Lower leg skin (tissue), 3 donors: Measurements from ENCODE around the gene WWOX.

ENCODE experiments used
- CTCF ChIP-seq, 3 donors: fragments of 450-650 bp; IDR thresholded peaks; one replicate each; pipeline ENCODE4 v1.5.1; 2016; ENCODE audit warnings: antibody characterized with exemption in 3 of 3, mild to moderate bottlenecking in 3 of 3, moderate library complexity in 2 of 3
- POLR2A ChIP-seq, 2 donors: fragments of 450-650 bp; IDR thresholded peaks; one replicate each; pipeline ENCODE4 v1.6.1; 2016 to 2017; ENCODE audit warnings: antibody characterized with exemption in 2 of 2, mild to moderate bottlenecking in 1 of 2, moderate library complexity in 1 of 2

DNA sequence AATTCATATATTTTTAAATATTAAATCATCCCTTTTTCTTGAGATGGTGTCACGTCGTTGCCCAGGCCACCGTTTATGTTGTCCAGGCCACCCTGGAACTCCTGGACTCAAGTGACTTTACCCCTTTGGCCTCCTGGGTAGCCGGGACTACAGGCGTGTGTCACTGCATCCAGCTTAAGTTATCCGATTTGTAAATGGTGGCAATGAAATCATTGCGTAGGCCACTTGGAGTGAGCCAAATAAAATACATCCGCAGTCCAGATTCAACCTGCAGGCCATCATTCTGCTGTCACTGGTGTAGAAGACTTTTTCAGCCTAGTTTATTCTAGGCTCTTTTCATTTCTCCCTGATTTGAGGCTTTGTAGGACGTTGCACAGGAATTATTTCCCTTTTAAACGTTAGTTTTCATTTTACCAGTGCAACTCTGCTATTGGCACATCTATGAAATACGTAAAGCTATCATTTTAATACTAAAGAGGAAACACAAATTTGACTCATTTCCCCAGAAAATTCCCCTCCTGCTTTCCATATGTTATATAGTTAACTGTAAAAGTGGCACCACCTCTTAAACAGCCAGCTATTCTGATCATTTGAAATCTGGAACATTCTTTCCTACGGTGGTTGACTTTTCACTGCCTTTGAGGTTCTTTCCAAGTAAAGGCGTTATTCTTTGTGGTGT lies 1051.3 kb downstream of the WWOX start:
- TF ChIP-seq POLR2A (IDR thresholded peaks at IDR 0.05) = no peak
- TF ChIP-seq CTCF (IDR thresholded peaks at IDR 0.05) = no peak
